Fibroblast of the aortic adventitia (primary cell): ENCODE results near the gene ALPP. TPM values are rescaled to one million over a fixed set of nuclear protein-coding genes. Genes with fewer than 3 reads are reported as not detected.

Experiments used
- DNase-seq: peaks from one replicate; pipeline ENCODE4 v3.0.0-alpha.2; 2010; ENCODE audit warnings: low read depth
- H3K4me3 ChIP-seq: 2 replicates; pipeline ENCODE4 v1.5.1; 2011; ENCODE audit warnings: low read depth, mild to moderate bottlenecking, control low read depth, low read length, moderate library complexity
- total RNA-seq: library from RNA; depleted of rRNA; stranded (reverse); fragments of >200 nt; gene quantifications from 2 replicates; pipeline ENCODE4 v1.2.3, GENCODE V29; 2012; ENCODE audit warnings: low replicate concordance
- TF ChIP-seq, protein P1 (sequence below): IDR thresholded peaks from 2 replicates; pipeline ENCODE4 v1.5.1; 2011; ENCODE audit warnings: mild to moderate bottlenecking, low read length, control low read depth, inconsistent platforms; ENCODE audit not compliant: insufficient read depth

The ALPP gene
- total RNA-seq, 1 donor = not detected

DNA sequence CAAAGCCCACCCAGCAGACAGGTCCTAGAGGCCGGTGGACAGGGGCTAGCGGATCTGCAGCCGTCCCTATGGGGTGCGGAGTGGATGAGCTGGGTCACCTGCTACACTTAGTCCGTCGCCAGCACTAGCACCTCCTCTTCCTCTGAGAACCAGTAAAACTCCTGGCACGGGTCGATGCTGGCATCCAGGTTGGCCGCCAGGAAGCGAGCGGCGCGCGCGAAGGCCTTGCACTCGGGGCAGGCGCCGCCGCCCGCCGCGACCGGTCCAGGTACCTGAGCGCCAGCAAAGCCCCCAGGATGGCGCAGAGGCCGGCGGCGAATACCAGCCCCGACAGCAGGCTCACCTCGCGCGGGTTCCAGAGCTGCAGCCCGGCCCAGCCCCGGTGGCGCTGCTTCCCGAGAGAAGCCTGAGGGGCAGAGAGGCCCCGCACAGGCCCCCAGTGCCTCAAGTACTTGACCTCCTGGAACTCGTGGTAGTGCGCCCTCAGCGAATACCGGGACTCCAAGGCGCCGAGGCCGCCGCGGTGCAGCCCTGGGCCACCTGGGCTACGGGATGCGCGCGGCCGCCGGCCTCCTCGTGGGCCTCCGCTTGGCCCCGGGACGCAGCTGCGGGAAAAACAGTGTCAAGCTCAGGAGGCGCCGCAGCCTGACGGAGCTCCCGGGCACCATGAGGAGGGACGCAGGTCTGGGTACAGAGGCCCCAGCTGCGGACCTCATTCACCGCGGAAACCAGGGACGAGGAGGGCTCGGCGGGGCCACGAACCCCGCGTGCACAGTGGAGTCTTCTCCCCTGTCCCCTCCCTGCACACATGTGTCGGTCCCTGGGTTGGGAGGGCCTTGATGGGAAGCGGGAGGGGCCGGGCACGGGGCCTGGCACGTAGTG, 27.5 kb upstream of the ALPP start:
- no peak overlapping the region for H3K4me3 ChIP-seq
- no peak for DNase-seq
- TF ChIP-seq, protein P1, sequence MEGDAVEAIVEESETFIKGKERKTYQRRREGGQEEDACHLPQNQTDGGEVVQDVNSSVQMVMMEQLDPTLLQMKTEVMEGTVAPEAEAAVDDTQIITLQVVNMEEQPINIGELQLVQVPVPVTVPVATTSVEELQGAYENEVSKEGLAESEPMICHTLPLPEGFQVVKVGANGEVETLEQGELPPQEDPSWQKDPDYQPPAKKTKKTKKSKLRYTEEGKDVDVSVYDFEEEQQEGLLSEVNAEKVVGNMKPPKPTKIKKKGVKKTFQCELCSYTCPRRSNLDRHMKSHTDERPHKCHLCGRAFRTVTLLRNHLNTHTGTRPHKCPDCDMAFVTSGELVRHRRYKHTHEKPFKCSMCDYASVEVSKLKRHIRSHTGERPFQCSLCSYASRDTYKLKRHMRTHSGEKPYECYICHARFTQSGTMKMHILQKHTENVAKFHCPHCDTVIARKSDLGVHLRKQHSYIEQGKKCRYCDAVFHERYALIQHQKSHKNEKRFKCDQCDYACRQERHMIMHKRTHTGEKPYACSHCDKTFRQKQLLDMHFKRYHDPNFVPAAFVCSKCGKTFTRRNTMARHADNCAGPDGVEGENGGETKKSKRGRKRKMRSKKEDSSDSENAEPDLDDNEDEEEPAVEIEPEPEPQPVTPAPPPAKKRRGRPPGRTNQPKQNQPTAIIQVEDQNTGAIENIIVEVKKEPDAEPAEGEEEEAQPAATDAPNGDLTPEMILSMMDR = no peak

- no peak for DNase-seq
- H3K4me3 ChIP-seq = no peak overlapping the region
- TF ChIP-seq, protein P1 = no peak
These were observed 26.7 kb upstream of the ALPP start for GRCh38 chr2:232351686-232352510.

GRCh38 chr2:232352511-232353091, 25.9 kb upstream of the ALPP start:
- DNase-seq = no peak
- TF ChIP-seq, protein P1 = no peak
- no peak overlapping the region for H3K4me3 ChIP-seq

GRCh38 chr2:232353096-232353495, 25.5 kb upstream of the ALPP start:
- no peak overlapping the region for H3K4me3 ChIP-seq
- no peak for DNase-seq
- TF ChIP-seq, protein P1 = no peak

- TF ChIP-seq, protein P1 = no peak
- no peak for DNase-seq
- no peak overlapping the region for H3K4me3 ChIP-seq
These were observed 24.9 kb upstream of the ALPP start for GRCh38 chr2:232353660-232354059.

GRCh38 chr2:232354069-232354468, 24.5 kb upstream of the ALPP start:
- DNase-seq = no peak
- TF ChIP-seq, protein P1 = no peak
- H3K4me3 ChIP-seq = no peak overlapping the region
